Lower leg skin (tissue), 3 donors: ENCODE results near the gene VPREB1.

Experiments
- CTCF ChIP-seq, 3 donors: fragments of 450-650 bp; IDR thresholded peaks; one replicate each; pipeline ENCODE4 v1.5.1; 2016; ENCODE audit warnings: antibody characterized with exemption in 3 of 3, mild to moderate bottlenecking in 3 of 3, moderate library complexity in 2 of 3
- POLR2A ChIP-seq, 2 donors: fragments of 450-650 bp; IDR thresholded peaks; one replicate each; pipeline ENCODE4 v1.6.1; 2016 to 2017; ENCODE audit warnings: antibody characterized with exemption in 2 of 2, mild to moderate bottlenecking in 1 of 2, moderate library complexity in 1 of 2

- TF ChIP-seq POLR2A (IDR thresholded peaks at IDR 0.05) (no peak), CTCF (IDR thresholded peaks at IDR 0.05) (no peak)
Observed at GRCh38 chr22:22203048-22203971, 41.3 kb upstream of the VPREB1 start.
